NB4 (cell line): ENCODE data around the gene NCDN.

ENCODE experiments used
- CTCF ChIP-seq: IDR thresholded peaks from one replicate; pipeline ENCODE4 v1.5.1; 2012; ENCODE audit warnings: low read depth, low read length
- MAX ChIP-seq: IDR thresholded peaks from 2 replicates; pipeline ENCODE4 v1.6.1; 2011; ENCODE audit warnings: low read depth, low read length

DNA sequence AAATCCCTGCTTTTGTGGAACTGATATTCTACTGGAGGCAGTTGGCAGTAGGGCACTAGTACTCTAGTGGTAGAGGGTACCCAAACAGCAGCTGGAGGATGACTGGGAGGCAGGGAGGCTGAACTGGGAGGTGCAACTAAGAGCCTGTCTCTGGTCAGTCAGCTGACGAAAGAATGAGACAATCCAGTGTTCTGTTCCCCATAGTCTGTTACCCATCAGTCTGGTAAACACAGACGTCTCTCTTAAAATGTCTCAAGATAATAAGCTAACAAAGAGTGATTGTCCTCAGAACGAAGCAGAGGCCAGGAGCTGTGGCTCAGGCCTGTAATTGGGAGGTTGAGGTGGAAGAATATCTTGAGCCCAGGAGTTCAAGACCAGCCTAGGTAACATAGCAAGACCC is 45.9 kb downstream of the NCDN start:
- TF ChIP-seq CTCF = no peak
- TF ChIP-seq MAX = no peak
